HG02623 (cell line): ENCODE measurements around the gene INO80B.

Experiments used
- ATAC-seq: cut with Tn5 transposase; IDR thresholded peaks from one replicate; pipeline ENCODE4 v1.9.1; 2021; ENCODE audit warnings: moderate library complexity; ENCODE audit not compliant: unreplicated experiment

INO80B gene

DNA sequence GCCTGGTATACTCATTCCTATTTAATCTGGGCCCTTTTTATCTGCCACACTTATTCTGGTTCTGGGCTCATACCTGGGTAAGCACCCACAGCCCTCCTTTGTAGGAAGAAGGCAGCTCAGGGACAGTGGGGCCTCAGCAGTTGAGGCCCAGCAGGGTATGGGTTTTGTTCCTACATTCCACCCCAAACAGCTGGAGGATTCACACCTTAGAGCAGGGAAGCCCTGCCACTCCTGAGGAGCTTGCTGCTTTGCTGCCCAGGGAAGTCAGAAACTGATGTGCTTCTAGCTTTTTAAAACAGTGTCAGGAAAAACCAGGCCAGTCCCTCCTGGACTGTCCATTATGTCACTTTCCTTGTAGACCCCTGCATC lies 45.7 kb downstream of the INO80B start:
- no peak for ATAC-seq

DNA sequence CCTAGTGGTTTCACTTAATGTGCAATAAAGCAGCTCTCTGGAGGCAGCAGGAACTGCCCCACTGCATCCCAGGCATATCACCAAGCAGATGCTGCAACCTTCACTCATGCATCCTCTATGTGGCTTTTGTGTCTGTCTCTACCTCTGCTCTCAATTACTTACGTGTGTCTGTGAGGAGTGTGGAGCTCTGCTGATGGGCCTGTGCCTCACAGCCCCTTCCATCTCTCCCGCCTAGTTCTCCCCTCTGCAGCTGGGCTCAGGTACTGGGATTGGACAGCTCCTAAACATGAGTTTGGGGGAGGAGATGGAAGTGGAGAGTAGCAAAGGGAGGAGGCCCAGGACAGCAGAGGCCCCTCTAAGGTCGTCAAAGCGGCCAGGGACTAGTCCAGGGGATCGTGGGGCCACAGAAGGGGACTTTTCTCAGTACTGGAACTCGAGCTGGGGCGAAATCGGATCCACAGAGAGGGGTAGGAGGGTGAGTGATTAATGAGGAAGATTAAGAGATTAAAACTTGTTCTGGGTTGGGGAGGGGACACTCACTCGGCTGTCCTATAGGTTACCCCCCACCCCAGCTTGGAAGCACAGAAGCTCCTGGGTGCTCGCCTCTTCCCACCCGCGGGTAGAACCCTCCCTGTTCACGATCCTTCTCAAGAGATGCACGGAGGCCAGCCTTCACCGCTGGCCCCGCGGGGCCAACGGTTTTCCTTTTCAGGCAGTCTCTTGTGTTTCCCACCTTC lies 46.6 kb downstream of the INO80B start:
- no peak for ATAC-seq

GRCh38 chr2:74502147-74502719 lies 47.3 kb downstream of the INO80B start:
- ATAC-seq = no peak

DNA sequence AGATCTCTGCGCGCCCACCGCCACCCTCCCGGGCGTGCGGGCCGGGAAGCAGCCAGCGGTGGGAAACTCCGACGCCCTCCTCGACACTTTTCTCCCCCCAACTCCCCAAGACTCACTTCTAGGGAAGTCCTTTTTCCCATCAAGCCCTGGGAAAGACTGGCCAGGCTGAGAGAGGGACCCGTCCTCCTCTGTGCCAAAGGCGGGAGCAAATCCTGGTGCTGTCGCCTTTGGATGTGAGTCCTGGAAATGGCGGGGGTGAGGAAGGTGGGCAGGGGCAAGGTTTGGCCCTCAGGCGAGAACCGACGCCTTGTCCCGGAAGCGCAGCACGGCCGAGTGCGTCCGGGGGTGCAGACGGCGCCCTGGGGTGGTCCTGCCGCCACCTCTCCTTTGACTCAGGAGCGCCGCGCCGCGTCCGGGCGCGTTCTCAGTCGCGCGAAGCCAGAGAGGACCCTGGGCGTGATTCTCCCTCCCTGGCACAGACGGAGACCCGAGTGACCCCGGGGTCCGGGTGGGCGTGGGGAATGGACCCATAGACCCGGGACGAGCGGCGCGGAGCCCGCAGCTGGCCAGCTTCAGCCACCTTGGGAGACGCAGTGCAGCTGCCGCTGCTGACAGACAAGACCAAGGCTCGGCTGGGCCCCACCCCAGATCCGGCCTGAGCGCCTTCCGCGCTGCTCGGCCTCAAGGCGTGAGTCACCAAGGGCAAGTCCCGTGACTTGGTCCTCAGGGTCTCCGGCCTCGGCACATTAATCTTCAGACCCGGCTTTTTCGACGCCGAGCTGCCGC lies 48.0 kb downstream of the INO80B start:
- peak; percentile 29 for ATAC-seq

GRCh38 chr2:74503506-74504475 lies 48.9 kb downstream of the INO80B start:
- no peak for ATAC-seq

DNA sequence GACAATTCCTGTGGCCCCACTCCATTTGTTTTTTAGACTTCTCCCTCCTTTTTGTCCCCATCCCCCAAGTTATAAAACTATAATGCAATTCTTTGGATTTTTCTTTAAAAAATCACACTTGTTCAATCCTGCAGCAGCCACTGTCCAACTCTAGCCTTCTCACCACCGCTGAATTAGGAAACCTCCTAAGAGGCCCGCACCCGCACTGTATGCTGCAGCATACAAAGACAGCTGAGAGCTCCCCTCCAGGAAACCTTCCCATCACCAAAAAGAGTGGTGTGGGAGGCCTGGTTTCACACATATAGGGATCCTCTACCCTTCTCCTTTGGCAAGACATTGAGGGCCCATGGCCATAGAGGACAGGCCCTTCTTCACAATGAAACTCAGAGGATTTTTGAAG lies 49.7 kb downstream of the INO80B start:
- ATAC-seq = no peak

GRCh38 chr2:74505448-74506246 lies 50.8 kb downstream of the INO80B start:
- no peak for ATAC-seq

GRCh38 chr2:74507145-74507925 lies 52.4 kb downstream of the INO80B start, which contains the start of gene PCGF1:
Gene PCGF1, minus strand, starts transcription at chr2:74507695. Its CDS starts 27 bp downstream, at chr2:74507668.
- ATAC-seq = peak; percentile 83
